Dermis microvascular lymphatic vessel endothelial cell (primary cell): ENCODE data around the gene C2orf68. TPM values are rescaled to one million over a fixed set of nuclear protein-coding genes. Genes with fewer than 3 reads are reported as not detected.
"Not testable (repeated sequence)": the region's sequence is repeated elsewhere in the genome, so short reads cannot be mapped to it uniquely, and the experiment has no call there.

Source experiments
- DNase-seq, 2 donors: peaks; one replicate each; pipeline versions ENCODE4 v3.0.0 to v3.0.0-alpha.2; 2010; ENCODE audit warnings: low read depth in 2 of 2
- total RNA-seq: library from RNA; depleted of rRNA; stranded (reverse); fragments of >200 nt; gene quantifications from 2 replicates; pipeline ENCODE4 v1.2.1, GENCODE V29; 2014

The C2orf68 gene
- total RNA-seq, 1 donor from 2014 or later, result 16.6 TPM

GRCh38 chr2:85631316-85631715 is 19.4 kb upstream of the C2orf68 start:
- no peak for DNase-seq

- no peak for DNase-seq
Observed at GRCh38 chr2:85628658-85629057, 16.8 kb upstream of the C2orf68 start.

- no peak for DNase-seq
Observed at GRCh38 chr2:85623991-85624390, 12.1 kb upstream of the C2orf68 start.

GRCh38 chr2:85621338-85621737 is 9.5 kb upstream of the C2orf68 start:
- DNase-seq, result no peak

- no peak for DNase-seq
Observed at GRCh38 chr2:85619617-85620016, 7.8 kb upstream of the C2orf68 start.

- not testable (repeated sequence) for DNase-seq
Observed at GRCh38 chr2:85617723-85618122, 5.9 kb upstream of the C2orf68 start.

- DNase-seq, result no peak
Observed at GRCh38 chr2:85615413-85615728, 3.5 kb upstream of the C2orf68 start.

- DNase-seq, result not testable (repeated sequence)
Observed at GRCh38 chr2:85614757-85615156, 2.9 kb upstream of the C2orf68 start.

- no peak for DNase-seq
Observed at GRCh38 chr2:85613717-85614515, 2.0 kb upstream of the C2orf68 start.

- no peak for DNase-seq
Observed at GRCh38 chr2:85611217-85611704, 605 bp downstream of the C2orf68 start.

GRCh38 chr2:85607268-85608215 is 4.3 kb downstream of the C2orf68 start:
- DNase-seq, result no peak

GRCh38 chr2:85606116-85606455 is 5.8 kb downstream of the C2orf68 start:
- DNase-seq, result no peak

- DNase-seq, result peak in 1 of 2 donors; percentile 68
Observed at GRCh38 chr2:85605406-85606115, 6.3 kb downstream of the C2orf68 start.

GRCh38 chr2:85604568-85605339 is 7.1 kb downstream of the C2orf68 start:
- DNase-seq, result no peak

GRCh38 chr2:85604133-85604444 is 7.8 kb downstream of the C2orf68 start:
- DNase-seq, result not testable (repeated sequence)

GRCh38 chr2:85602476-85603234 is 9.2 kb downstream of the C2orf68 start, which contains the start of gene TMEM150A:
Gene TMEM150A, minus strand, starts transcription at chr2:85602698. Its CDS starts 750 bp downstream, at chr2:85601948.
- DNase-seq, result peak; percentile 64 to 89

GRCh38 chr2:85601771-85602475 is 9.9 kb downstream of the C2orf68 start:
- DNase-seq, result peak in 1 of 2 donors; percentile 59

- DNase-seq, result no peak
Observed at GRCh38 chr2:85600951-85601770, 10.7 kb downstream of the C2orf68 start.

GRCh38 chr2:85600235-85600575 is 11.7 kb downstream of the C2orf68 start:
- no peak for DNase-seq
